Stimulated activated CD4-positive, alpha-beta T cell treated with anti-CD3 and anti-CD28 coated beads, Interleukin-4, amount 100 ng/mL, for 48 hours (primary cell): Measurements from ENCODE around the gene ARL6IP4.
"Not testable (repeated sequence)": the region's sequence is repeated elsewhere in the genome, so short reads cannot be mapped to it uniquely, and the experiment has no call there.

Source experiments
- DNase-seq, 2 donors: peaks; one replicate each; pipeline ENCODE4 v3.0.0-alpha.2; 2020; ENCODE audit warnings: low read depth in 2 of 2

ARL6IP4 gene

DNA sequence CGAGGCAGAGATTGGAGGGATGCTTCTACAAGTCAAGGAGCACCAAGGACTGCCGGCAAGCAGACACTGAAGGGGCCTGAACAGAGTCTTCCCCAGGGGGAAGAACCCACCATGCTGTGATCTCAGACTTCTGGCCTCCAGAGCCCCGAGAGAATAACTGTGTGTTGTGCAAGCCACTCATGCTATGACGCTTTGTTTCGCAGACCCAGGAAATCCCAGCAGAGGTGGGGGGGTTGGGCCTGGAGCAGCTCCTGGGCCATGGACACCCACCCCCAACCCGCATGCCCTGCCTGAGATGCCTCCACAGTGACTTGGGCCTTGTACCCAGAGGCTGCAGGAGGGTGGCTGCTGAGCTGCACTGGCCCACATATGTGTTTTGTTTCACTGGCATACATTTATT is 31.2 kb downstream of the ARL6IP4 start:
- DNase-seq = no peak

DNA sequence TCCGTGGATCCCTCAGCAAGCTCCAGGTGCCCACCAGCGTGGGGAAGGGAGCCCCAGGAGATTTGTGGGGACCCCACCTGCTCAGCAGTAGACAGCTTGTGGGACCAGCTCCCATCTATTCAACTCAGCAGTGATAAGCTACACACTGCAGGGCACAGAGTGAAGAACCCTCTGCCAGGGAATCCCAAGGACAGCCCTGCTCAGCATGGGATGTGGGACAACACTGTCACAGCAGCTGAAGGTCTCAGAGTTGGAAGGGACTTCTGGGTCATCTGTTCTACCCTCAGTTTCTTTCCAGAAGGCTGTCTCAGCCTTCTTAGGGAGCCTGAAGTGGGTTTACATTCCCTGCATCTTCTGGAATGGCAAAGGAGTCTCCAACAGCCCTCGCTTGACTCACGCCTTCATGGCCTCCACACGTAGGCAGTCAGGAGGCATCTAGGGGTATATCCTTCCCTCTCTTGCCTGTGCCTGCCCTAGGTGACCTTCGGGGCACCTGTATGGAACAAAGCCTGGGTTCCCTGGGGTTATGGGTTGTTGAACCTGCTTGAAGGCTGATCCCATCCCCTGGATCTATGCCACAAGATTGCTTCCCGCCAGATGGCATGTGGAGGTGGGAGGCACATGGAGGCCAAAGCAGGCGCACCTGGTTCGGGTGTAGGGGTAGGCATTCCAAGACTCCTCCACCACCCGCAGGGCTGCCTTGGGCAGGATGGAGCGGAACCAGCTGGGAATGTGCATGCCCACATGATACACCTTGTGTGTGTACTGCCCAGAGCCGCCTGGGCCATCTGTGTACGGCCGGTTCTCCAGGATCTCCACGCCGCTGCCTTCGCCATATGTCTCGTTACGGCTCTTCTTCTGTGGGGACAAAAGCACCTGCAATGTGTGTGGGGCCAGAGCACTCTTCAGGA is 33.0 kb downstream of the ARL6IP4 start:
- DNase-seq = no peak

GRCh38 chr12:123014473-123014872 is 34.0 kb downstream of the ARL6IP4 start:
- DNase-seq = not testable (repeated sequence)

DNA sequence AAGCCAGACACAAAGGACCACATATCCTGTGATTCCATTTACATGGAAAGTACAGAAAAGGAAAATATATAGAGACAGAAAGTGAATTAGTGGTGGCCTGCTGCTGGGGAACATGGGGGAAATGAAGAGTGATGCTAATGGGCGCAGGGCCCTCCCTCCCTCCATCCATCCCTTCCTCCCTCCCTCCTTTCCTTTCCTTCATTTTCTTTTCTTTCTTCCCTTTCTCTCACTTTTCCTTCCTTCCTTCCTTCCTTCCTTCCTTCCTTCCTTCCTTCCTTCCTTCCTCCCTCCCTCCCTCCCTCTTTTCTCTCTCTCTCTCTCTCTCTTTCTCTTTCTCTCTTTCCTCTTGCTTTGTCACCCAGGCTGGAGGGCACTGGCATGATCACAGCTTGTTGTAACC is 37.3 kb downstream of the ARL6IP4 start:
- no peak for DNase-seq

- no peak for DNase-seq
Measured at GRCh38 chr12:123019841-123020138, 39.3 kb downstream of the ARL6IP4 start.

GRCh38 chr12:123021688-123022604 is 41.5 kb downstream of the ARL6IP4 start:
- no peak for DNase-seq

- no peak for DNase-seq
Measured at GRCh38 chr12:123022846-123023245, 42.4 kb downstream of the ARL6IP4 start.

DNA sequence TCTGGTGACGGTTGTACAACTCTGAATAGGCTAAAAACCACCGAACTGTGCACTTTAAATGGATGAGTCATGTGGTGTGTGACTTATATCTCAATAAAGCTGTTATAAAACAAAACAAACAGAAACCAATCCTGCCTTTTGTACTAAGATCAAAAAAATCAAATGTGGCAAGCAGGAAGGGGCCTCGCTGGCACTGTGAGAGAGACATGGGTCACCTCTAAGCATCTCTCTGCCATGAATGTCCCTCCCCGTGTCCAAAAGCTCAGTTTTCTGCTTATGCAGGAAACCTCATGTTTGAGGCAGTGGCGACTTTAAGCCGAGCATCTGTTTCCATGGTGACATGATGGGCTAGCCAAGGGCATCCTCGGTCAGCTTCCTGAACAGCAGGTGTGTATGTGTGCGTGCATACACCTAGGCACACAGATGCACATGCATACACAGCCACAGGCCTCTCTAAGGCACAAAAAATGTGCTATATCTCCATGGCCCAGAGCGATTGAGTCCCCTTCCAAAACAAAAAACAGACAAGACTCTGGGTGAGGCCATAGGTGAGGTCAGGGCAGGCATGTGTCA is 44.4 kb downstream of the ARL6IP4 start:
- DNase-seq = no peak

GRCh38 chr12:123026094-123026853 is 45.8 kb downstream of the ARL6IP4 start:
- no peak for DNase-seq

DNA sequence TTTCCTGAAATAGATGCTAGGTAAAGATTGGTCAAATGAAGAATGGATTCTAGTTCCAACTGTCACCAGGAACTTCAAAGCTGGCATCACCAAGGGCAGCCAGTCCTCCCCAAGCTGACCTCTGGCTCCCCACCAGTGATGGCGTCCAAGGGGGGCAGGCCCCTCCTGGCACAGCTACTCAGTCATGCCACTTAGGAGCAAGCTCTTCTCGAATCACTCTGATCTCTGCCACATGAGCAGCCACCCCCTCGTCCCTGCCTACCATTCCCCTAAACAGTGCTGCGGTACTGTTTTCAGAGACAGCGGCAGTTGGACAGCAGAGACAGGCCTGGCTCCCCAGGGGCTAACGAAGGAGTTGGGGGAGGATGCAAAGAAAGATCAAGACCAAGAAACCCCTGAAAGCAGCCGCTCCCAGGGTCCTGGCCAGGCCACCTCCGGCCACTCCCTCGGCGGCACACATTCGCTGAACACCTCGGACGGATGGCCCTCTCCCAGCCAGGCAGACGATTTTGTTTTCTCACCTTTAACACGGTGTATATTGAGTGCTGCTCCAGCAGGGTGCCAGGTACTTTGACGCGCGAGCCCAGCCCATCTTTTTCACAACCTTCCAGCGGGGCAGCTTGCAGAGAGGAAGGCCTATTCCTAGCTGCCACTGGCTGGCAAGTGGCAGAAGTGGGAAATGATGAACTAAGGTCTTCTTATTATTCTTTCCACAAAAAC is 47.4 kb downstream of the ARL6IP4 start:
- DNase-seq = no peak

- DNase-seq = no peak
Measured at GRCh38 chr12:123028475-123028874, 48.0 kb downstream of the ARL6IP4 start.

DNA sequence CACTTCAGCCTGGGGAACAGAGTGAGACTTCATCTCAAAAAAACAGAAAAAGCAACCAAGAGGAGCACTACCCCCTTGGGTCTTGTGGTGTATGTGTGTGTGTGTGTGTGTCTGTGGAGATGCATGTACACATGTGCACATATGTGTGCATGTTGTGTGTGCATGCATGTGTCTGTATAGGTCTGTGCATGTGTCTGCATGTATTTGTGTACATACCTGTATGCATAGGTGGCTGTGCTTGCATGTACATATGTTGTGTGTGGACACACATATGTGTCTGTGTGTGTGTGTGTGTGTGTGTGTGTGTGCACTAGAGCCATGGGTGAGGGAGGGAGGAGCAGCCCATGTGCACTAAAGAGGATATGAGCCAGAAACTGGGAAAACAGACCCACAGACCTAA is 49.1 kb downstream of the ARL6IP4 start:
- DNase-seq = no peak

- DNase-seq = no peak
Measured at GRCh38 chr12:123030686-123031085, 50.2 kb downstream of the ARL6IP4 start.

GRCh38 chr12:123031171-123031845 is 50.8 kb downstream of the ARL6IP4 start:
- DNase-seq = no peak
